Endodermal cell (in vitro differentiated cells): ENCODE results near the gene SNU13. TPM values are rescaled to one million over a fixed set of nuclear protein-coding genes. Genes with fewer than 3 reads are reported as not detected.

Experiments used
- DNase-seq: peaks from one replicate; pipeline ENCODE4 v3.0.0-alpha.2; 2017
- H3K27ac ChIP-seq: 2 replicates; pipeline ENCODE4 v1.5.1; 2013; ENCODE audit warnings: mild to moderate bottlenecking, low read depth, low read length, moderate library complexity
- H3K27me3 ChIP-seq: 2 replicates; pipeline ENCODE4 v1.6.1; 2013; ENCODE audit warnings: mild to moderate bottlenecking, low read length, moderate library complexity; ENCODE audit not compliant: insufficient read depth, control insufficient read depth, poor library complexity, severe bottlenecking
- H3K36me3 ChIP-seq: 2 replicates; pipeline ENCODE4 v1.7.0; 2013; ENCODE audit warnings: mild to moderate bottlenecking, low read length, moderate library complexity; ENCODE audit not compliant: control insufficient read depth, insufficient read depth
- H3K4me1 ChIP-seq: one replicate; pipeline ENCODE4 v1.7.0; 2013; ENCODE audit warnings: low read length; ENCODE audit not compliant: control insufficient read depth, insufficient read depth
- H3K4me3 ChIP-seq: 2 replicates; pipeline ENCODE4 v1.5.1; 2013; ENCODE audit warnings: mild to moderate bottlenecking, low read length, moderate library complexity
- H3K9ac ChIP-seq: 2 replicates; pipeline ENCODE4 v1.6.1; 2013; ENCODE audit warnings: mild to moderate bottlenecking, low read length, moderate library complexity; ENCODE audit not compliant: poor library complexity, severe bottlenecking; ENCODE audit errors: extremely low read depth
- H3K9me3 ChIP-seq: 2 replicates; pipeline ENCODE4 v1.6.1; 2013; ENCODE audit warnings: mild to moderate bottlenecking, low read length, moderate library complexity; ENCODE audit not compliant: control insufficient read depth
- H3K27ac Mint-ChIP-seq: 2 replicates; pipeline ENCODE4 v1.8.0; 2020; ENCODE audit warnings: mixed read lengths
- H3K27me3 Mint-ChIP-seq: 2 replicates; pipeline ENCODE4 v1.8.0; 2021; ENCODE audit warnings: mild to moderate bottlenecking, mixed read lengths; ENCODE audit not compliant: insufficient read depth
- H3K36me3 Mint-ChIP-seq: 2 replicates; pipeline ENCODE4 v1.8.0; 2020; ENCODE audit warnings: low read depth, mixed read lengths
- H3K4me1 Mint-ChIP-seq: 2 replicates; pipeline ENCODE4 v1.8.0; 2020; ENCODE audit warnings: mixed read lengths
- H3K4me3 Mint-ChIP-seq: 2 replicates; pipeline ENCODE4 v1.8.0; 2020; ENCODE audit warnings: mild to moderate bottlenecking, moderate library complexity, mixed read lengths
- H3K9me3 Mint-ChIP-seq: 2 replicates; pipeline ENCODE4 v1.8.0; 2020; ENCODE audit warnings: mild to moderate bottlenecking, mixed read lengths
- whole genome bisulfite sequencing, 2 experiments: methylation state at CpG; one replicate each; pipeline versions ENCODE4 v1.1.5 to v1.1.7; 2013; ENCODE audit warnings: missing lambda C conversion rate in 2 of 2, mixed read lengths in 1 of 2; ENCODE audit not compliant: insufficient coverage in 1 of 2, insufficient read length in 1 of 2; 5-methylcytosine and 5-hydroxymethylcytosine counted together
- total RNA-seq, 2 donors: library from RNA; stranded (reverse); fragmentation: NEBNext Ultra II Directional in 1 of 2; extraction: Animal tissue kit (Norgen Biotek cat#: 25700) in 1 of 2; gene quantifications; 2 replicates in 1 of 2; 3 replicates in 1 of 2; pipeline ENCODE4 v1.2.1, GENCODE V29; 2021
- TF ChIP-seq, protein P1 (sequence below): fragments of 200-600 bp; sonication (generic); conservative IDR thresholded peaks from 2 replicates; pipeline ENCODE4 v1.5.0; 2021; ENCODE audit warnings: antibody characterized with exemption, mild to moderate bottlenecking

Gene SNU13
- total RNA-seq, 2 donors from 2014 or later = 133 to 146 TPM

DNA sequence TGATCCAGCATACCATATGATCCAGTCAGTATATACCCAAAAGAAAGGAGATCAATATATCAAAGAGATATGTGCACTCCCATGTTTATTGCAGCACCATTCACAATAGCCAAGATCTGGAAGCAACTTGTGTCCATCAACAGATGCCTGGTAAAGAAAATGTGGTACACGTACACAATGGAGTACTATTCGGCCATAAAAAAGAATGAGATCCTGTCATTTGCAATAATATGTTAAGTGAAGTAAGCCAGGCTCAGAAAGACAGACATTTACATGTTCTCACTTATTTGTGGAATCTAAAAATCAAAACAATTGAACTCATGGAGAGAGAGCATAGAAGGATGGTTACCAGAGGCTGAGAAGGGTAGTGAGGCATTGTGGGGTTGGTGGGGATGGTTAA is 27.0 kb downstream of the SNU13 start:
- no peak overlapping the region for H3K27ac Mint-ChIP-seq

DNA sequence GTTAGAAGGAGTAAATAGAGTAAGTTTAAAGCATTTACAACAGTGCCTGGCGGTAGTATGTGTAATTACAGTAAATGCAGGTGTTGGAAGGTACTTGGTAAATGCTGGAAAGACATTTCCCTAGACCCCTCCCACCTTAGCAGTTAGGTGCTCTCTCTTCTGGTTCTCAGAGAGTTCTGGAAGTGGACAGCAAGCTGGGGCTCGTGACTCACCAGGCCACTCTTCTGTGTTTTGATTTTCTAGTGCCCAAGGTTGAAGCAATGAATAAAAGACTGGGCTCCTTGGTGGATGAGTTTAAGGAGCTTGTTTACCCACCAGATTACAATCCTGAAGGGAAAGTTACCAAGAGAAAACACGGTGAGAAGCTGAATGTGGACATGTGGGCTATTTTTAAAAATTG is 27.6 kb downstream of the SNU13 start:
- Mint-ChIP-seq H3K36me3 (peaks cover 63% of the 10 kb centered on the region), H3K9me3 (no peaks in the 10 kb centered on the region), H3K4me3 (no peak overlapping the region), H3K27ac (no peak overlapping the region), H3K27me3 (no peaks in the 10 kb centered on the region), H3K4me1 (no peaks in the 10 kb centered on the region)
- Histone ChIP-seq H3K27me3 (no peaks in the 10 kb centered on the region), H3K4me1 (no peaks in the 10 kb centered on the region), H3K9me3 (no peaks in the 10 kb centered on the region), H3K9ac (no peak overlapping the region), H3K27ac (no peak overlapping the region), H3K36me3 (peaks cover 90% of the 10 kb centered on the region), H3K4me3 (no peak overlapping the region)
- TF ChIP-seq, protein P1, sequence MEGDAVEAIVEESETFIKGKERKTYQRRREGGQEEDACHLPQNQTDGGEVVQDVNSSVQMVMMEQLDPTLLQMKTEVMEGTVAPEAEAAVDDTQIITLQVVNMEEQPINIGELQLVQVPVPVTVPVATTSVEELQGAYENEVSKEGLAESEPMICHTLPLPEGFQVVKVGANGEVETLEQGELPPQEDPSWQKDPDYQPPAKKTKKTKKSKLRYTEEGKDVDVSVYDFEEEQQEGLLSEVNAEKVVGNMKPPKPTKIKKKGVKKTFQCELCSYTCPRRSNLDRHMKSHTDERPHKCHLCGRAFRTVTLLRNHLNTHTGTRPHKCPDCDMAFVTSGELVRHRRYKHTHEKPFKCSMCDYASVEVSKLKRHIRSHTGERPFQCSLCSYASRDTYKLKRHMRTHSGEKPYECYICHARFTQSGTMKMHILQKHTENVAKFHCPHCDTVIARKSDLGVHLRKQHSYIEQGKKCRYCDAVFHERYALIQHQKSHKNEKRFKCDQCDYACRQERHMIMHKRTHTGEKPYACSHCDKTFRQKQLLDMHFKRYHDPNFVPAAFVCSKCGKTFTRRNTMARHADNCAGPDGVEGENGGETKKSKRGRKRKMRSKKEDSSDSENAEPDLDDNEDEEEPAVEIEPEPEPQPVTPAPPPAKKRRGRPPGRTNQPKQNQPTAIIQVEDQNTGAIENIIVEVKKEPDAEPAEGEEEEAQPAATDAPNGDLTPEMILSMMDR = no peak
- WGBS, 2 experiments = 83 to 100% methylated on average over 1 to 3 of the region's 3 CpGs
- DNase-seq = no peak

More for the DNA sequence above, 27.0 kb downstream of the SNU13 start:
- no peak overlapping the region for H3K4me3 ChIP-seq
- TF ChIP-seq, protein P1 = no peak
- no peaks in the 10 kb centered on the region for H3K27me3 ChIP-seq
- H3K9me3 ChIP-seq = no peaks in the 10 kb centered on the region
- H3K9ac ChIP-seq = no peak overlapping the region
- WGBS, 2 experiments = 90 to 97% methylated on average over 2 of the region's 2 CpGs
- no peaks in the 10 kb centered on the region for H3K4me1 ChIP-seq
- Mint-ChIP-seq H3K36me3 (peaks cover 61% of the 10 kb centered on the region), H3K27me3 (no peaks in the 10 kb centered on the region), H3K4me3 (no peak overlapping the region), H3K9me3 (no peaks in the 10 kb centered on the region), H3K4me1 (no peaks in the 10 kb centered on the region)
- H3K27ac ChIP-seq = no peak overlapping the region
- H3K36me3 ChIP-seq = peaks cover 84% of the 10 kb centered on the region
- DNase-seq = no peak

DNA sequence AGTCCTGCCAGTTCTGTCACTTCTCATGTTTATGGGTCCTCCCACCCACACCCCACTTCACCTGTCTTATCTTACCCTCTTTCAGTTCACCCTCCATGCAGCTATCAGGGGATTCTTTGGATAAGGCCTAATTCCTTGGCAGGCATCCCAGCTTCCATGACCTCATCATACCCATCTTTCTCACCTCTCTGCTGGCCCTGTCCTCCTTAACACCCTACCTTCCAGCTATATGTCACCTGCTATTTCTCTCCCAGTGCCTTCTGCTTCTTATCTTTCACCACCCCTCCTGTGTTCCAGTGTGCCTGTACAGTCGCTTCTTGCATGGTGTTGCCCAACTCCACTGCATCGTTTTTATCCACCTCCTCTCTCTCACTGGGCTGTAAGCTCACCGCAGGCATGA is 28.3 kb downstream of the SNU13 start:
- H3K9ac ChIP-seq = no peak overlapping the region
- H3K27me3 ChIP-seq = no peaks in the 10 kb centered on the region
- H3K9me3 ChIP-seq = no peaks in the 10 kb centered on the region
- no peaks in the 10 kb centered on the region for H3K4me1 Mint-ChIP-seq
- H3K9me3 Mint-ChIP-seq = no peaks in the 10 kb centered on the region
- no peak overlapping the region for H3K4me3 Mint-ChIP-seq
- no peaks in the 10 kb centered on the region for H3K4me1 ChIP-seq
- TF ChIP-seq, protein P1 = no peak
- 93 to 94% methylated on average over 3 of the region's 3 CpGs for WGBS, 2 experiments
- no peak overlapping the region for H3K4me3 ChIP-seq
- peaks cover 67% of the 10 kb centered on the region for H3K36me3 Mint-ChIP-seq
- peaks cover 94% of the 10 kb centered on the region for H3K36me3 ChIP-seq
- DNase-seq = no peak
- H3K27me3 Mint-ChIP-seq = no peaks in the 10 kb centered on the region
- H3K27ac Mint-ChIP-seq = no peak overlapping the region
- no peak overlapping the region for H3K27ac ChIP-seq
